Loucy (cell line): ENCODE results near the gene FAAP24.

Source experiments
- EZH2phosphoT487 ChIP-seq: fragments of 200-600 bp; IDR thresholded peaks from 2 replicates; pipeline ENCODE4 v1.6.1; 2018; ENCODE audit warnings: antibody characterized with exemption, mild to moderate bottlenecking, moderate library complexity, borderline replicate concordance
- TF ChIP-seq, protein P1 (sequence below): fragments of 200-600 bp; sonication (generic); conservative IDR thresholded peaks from 2 replicates; pipeline ENCODE4 v1.5.1; 2014; ENCODE audit warnings: mild to moderate bottlenecking, antibody characterized with exemption, low read length

DNA sequence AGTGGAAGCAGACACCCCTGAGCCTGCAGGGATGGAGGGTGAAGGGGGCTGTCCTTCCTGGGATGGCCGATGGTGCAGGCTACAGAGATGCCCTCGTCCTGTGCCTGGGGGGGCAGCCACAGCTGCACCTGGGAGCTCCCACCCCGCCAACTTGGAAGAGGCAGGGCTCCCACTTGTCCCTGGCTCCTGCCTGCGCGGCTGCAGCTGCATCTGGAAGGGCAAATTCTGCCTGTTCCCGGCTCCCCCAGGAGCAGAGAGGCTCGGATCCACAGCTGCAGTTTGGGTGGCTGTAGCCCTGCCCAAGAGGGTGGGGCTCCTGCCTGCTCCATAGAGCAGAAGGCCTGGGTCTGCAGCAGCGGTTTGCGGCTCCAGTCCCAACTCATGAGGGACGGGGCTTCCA is 2.5 kb upstream of the FAAP24 start:
- TF ChIP-seq, protein P1, sequence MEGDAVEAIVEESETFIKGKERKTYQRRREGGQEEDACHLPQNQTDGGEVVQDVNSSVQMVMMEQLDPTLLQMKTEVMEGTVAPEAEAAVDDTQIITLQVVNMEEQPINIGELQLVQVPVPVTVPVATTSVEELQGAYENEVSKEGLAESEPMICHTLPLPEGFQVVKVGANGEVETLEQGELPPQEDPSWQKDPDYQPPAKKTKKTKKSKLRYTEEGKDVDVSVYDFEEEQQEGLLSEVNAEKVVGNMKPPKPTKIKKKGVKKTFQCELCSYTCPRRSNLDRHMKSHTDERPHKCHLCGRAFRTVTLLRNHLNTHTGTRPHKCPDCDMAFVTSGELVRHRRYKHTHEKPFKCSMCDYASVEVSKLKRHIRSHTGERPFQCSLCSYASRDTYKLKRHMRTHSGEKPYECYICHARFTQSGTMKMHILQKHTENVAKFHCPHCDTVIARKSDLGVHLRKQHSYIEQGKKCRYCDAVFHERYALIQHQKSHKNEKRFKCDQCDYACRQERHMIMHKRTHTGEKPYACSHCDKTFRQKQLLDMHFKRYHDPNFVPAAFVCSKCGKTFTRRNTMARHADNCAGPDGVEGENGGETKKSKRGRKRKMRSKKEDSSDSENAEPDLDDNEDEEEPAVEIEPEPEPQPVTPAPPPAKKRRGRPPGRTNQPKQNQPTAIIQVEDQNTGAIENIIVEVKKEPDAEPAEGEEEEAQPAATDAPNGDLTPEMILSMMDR: no peak
- no peak for TF ChIP-seq EZH2phosphoT487
